ENCODE measurements around the gene TBRG4.

Gene TBRG4

DNA sequence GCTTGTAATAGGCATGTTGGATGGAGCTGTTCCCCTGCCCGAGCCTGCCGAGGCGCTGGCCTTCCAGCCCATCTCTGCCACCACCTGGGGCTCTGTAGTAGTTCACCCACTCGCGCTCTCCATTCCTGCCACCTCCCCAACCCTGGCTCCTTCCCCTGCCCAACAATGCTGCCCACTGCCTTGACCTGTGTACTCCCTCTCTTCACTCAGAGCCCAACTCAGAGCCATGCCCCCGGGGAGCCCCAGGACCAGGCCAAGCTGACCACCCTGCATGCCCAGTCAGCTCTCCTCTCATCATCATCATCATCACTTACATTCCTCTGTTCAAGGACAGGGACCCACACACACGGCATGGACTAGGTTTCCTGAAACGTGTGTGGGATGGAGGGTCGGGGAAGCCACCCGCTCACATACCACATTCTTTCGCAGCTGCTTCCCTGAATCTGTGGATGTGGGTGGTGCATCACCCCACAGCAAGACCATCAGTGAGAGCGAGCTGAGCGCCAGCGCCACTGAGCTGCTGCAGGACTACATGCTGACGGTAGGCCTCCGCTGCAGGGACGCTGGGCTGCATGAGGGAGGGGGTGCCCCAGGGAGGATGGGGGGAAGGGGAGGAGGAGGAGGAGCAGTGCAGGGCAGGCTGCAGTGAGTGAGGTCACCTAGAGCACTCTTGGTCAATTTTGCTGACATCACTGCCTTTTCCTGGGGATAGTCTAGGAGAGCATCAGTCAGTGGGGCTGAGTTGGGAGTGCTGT lies 38.3 kb downstream of the TBRG4 start:
- no peak for DNase-seq

- no peak for DNase-seq
Observed at GRCh38 chr7:45072131-45073030, 39.1 kb downstream of the TBRG4 start.

GRCh38 chr7:45071528-45071927 lies 40.0 kb downstream of the TBRG4 start:
- DNase-seq: no peak

- DNase-seq: peak; percentile 29
Observed at GRCh38 chr7:45070254-45070642, 41.2 kb downstream of the TBRG4 start.

GRCh38 chr7:45069444-45070253 lies 41.8 kb downstream of the TBRG4 start:
- DNase-seq: no peak

DNA sequence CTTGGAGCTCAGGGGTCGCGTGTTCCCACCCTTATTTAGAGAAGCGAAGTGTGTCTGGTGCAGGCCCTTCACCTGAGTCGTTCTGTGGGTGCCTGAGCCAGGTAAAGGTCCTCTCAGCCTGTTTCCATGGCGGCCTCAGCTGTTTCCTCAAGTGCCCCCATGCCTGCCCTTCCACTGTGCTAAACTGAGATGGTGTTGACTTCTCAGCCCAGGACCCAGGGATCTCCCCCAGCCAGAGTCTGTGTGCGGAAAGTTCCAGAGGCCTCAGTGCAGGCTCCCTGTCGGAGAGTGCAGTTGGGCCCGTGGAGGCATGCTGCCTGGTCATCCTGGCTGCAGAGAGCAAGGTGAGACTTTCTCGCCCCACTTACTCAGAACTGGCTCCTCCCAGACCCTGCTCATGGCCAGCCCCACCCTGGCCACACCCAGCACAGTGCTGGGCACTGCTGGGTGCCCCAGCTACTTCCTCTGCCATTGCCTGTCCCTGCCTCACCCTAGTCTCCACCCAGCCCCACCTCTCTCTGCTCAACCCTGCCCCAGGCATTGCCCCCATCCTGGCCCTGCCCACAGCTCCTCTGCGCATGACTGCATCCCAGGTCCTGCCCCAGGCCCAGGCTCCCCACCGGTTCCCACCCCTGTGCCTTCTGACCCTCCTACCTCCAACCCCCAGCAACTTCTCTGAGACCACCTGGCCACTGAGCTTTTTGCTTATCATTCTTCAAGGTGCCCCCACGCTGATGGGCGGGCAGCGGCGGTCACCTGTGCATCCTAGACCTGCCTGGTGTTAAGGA lies 43.1 kb downstream of the TBRG4 start:
- no peak for DNase-seq

GRCh38 chr7:45067582-45067981 lies 43.9 kb downstream of the TBRG4 start:
- no peak for DNase-seq

GRCh38 chr7:45066409-45066808 lies 45.1 kb downstream of the TBRG4 start:
- no peak for DNase-seq

DNA sequence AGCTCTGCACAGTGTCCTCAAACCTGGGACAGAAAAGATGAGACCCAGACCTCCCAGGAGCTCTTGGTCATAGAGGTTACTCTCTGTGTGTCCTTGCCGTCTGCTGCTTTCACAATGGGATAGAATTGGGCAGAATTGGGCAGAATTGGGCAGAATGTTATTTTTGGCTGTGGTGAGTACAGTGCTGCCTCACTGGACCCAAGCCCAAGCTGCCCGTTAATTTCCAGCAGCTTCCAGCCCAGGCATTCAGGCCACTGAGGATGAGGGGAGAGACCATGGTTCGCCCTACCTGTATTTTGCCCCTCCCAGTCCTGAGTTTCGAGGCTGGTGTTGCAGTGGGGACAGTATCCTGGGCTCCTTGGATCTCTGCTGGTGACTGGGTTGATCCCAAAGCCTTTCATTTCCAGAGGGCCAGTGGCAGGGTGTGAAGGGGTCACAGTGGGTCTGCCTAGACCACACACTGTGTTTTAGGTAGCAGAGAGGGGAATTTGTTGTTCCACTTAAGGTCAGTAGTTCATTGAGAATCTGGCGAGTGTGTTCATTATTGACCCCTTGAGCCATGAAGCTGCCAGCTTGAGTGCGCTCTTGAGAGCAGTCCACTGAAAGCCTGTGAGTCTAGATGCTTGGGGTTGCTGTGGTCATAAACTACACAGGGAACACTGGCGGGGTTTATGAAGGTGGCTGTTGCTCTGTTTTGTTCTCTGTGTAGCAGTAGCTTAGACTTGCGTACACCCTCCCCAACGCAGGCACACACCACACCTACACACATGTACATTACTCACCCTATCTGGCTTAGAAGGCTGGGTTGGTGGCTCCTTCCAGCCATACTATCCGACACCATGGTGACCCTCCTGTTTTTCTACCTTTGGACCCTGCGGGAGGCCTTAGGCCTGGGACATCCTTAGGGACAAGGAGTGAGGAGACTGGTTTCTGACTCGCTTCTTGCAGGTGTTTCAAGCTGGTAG lies 46.2 kb downstream of the TBRG4 start:
- DNase-seq: no peak

DNA sequence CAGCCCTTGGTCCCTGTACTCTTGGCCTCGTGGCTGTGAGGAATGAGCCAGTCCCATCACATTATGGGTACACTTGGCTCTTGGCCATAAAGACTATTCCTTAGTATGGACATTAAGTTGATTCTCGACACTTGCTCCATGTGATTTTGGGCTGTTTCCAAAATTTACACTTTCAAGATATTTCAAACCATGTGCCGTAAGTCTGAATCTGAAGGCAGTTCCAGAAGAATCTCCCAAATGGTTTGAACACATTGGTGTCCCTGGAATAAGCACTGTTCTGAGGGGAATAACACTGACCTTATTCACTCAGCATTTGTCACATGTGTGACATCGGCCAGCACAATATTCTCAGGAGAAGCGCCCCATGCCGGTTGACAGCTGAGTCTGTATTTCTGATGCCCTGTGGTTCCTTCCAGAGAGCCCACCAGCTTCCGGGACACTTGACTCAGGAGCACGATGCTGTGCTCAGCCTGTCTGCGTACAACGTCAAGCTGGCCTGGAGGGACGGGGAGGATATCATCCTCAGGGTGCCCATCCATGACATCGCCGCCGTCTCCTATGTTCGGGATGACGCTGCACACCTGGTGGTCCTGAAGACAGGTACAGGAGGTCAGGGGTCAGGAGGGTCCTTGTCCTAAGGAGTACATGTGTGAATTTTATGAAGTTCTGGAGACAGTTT lies 47.3 kb downstream of the TBRG4 start:
- no peak for DNase-seq

GRCh38 chr7:45061806-45062425 lies 49.6 kb downstream of the TBRG4 start:
- DNase-seq: no peak

- DNase-seq: no peak
Observed at GRCh38 chr7:45061352-45061751, 50.1 kb downstream of the TBRG4 start.

DNA sequence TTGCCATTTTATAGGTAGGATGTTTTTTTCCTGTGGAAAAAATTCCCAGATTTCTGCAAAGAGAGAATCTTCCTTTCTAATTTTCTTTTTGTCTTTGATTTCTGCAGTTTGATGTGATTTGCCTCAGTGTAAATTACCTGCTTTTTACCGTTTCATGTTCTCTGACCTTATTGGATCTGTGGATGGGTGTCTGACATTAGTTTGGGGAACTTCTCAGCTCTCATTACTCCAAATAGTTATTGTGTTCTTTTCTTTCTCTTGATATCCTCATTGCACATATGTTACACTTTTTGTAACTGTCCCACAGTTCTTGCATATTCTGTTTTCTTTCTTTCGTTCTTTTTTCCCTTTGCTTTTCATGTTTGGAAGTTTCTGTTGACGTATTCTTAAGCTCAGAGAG lies 51.2 kb downstream of the TBRG4 start:
- no peak for DNase-seq

DNA sequence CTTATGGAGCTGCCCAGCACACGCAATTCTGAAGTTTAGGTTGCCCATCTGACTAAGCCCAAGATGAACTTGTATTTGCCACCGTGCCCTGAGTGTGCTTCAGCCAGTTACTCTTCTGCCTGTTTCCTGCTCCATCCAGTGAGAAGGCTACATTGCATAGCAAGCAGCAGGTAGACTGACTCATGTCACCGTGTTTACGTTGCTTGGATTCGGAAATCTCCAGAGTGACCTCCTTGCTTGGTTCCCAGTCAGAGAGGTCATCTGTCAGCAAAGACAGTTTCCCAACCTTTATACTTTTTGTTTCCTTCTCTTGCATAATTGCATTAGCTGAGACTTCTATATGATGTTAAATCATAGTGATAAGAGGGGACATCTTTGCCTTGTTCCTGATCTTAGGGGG lies 53.6 kb downstream of the TBRG4 start:
- no peak for DNase-seq

DNA sequence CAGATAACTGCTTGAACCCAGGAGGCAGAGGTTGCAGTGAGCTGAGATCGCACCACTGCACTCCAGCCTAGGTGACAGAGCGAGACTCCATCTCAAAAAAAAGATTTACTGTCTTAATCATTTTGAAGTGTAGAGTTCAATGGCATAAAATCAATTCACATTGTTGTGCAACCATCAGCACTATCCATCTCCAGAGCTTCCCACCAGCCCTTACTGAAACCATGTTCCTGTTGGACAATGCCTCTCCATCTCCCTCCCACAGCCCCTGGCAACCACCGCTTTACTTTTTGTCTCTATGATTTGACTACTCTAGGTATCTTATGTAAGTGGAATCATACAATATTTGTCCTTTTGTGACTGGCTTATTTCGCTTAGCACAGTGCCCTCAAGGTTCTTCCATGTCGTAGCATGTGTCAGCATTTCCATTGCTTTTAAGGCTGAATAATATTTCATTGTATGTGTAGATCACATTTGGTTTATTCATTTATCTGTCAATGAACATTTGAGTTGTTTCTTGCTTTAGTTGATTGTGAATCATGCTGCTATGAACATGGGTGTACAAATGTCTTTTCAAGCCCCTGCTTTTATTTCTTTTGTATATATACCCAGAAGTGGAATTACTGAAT lies 55.8 kb downstream of the TBRG4 start:
- DNase-seq: no peak

DNA sequence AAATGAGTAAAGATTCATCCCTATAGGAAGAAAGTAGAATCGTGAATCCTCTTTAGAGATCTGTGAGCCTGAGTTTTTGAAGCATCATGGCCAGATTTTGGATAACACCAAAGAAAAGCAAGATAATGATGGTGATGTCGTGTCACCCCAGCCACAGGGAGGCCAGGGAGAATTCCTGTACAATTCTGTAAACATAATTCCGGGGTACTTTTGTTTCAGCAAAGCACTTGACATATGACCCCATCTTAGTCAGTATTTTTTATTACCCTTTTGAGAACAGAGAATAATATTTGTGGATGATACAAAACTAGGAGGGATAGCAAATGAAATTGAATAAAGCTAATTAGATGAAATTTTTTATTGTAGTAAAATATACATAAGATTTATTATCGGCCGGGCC lies 56.5 kb downstream of the TBRG4 start:
- DNase-seq: no peak

DNA sequence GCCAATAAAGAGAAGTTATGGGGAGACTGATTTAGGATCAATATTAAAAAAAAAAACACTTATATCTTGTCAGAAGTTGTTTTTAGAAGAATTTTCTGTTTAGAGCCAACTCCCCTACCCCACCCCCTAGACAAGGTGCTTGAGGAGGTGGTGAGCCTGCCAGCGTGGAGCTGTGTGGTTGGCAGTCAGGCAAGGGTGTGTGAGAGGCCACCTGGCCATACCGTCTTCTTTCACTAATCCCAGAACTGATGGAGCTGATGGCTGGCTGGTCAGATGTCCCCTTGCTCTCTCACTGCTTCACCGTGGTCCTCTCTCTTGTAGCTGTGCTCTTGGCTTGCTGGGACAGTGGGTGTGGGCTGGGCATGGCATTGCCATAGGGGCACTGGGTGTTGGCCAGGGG lies 57.1 kb downstream of the TBRG4 start:
- DNase-seq: no peak

- no peak for DNase-seq
Observed at GRCh38 chr7:45053941-45054340, 57.6 kb downstream of the TBRG4 start.

- no peak for DNase-seq
Observed at GRCh38 chr7:45053401-45053800, 58.1 kb downstream of the TBRG4 start.

DNA sequence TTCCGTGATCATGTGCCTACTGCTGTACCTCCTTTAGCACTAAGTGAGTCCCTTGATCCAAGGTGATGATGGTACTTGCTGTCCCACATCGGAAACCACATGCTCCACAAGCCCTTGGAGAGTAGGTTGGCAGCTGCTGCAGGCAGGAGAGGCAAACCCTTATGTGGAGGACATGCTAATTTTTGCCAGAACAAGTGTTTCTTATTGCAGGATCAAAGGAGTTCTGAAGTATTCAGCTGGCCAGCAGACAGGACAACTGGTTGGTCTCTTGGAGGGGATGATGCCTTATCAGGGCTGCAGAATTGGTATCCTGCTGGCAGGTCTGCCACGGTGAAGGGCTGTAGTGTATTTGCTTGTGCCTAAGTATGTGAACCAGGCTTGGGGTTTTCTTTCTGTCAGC lies 59.5 kb downstream of the TBRG4 start:
- no peak for DNase-seq

All from NCI-H1694 treated with DMSO at 0.1 percent for 48 hours (cell line).